HCEC 1CT (cell line): ENCODE data around the gene KIF1B.

Experiments used
- DNase-seq: peaks from one replicate; pipeline ENCODE4 v3.0.0-alpha.2; 2017

The KIF1B gene, protein sequence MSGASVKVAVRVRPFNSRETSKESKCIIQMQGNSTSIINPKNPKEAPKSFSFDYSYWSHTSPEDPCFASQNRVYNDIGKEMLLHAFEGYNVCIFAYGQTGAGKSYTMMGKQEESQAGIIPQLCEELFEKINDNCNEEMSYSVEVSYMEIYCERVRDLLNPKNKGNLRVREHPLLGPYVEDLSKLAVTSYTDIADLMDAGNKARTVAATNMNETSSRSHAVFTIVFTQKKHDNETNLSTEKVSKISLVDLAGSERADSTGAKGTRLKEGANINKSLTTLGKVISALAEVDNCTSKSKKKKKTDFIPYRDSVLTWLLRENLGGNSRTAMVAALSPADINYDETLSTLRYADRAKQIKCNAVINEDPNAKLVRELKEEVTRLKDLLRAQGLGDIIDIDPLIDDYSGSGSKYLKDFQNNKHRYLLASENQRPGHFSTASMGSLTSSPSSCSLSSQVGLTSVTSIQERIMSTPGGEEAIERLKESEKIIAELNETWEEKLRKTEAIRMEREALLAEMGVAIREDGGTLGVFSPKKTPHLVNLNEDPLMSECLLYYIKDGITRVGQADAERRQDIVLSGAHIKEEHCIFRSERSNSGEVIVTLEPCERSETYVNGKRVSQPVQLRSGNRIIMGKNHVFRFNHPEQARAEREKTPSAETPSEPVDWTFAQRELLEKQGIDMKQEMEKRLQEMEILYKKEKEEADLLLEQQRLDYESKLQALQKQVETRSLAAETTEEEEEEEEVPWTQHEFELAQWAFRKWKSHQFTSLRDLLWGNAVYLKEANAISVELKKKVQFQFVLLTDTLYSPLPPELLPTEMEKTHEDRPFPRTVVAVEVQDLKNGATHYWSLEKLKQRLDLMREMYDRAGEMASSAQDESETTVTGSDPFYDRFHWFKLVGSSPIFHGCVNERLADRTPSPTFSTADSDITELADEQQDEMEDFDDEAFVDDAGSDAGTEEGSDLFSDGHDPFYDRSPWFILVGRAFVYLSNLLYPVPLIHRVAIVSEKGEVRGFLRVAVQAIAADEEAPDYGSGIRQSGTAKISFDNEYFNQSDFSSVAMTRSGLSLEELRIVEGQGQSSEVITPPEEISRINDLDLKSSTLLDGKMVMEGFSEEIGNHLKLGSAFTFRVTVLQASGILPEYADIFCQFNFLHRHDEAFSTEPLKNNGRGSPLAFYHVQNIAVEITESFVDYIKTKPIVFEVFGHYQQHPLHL (N-terminal part only)

DNA sequence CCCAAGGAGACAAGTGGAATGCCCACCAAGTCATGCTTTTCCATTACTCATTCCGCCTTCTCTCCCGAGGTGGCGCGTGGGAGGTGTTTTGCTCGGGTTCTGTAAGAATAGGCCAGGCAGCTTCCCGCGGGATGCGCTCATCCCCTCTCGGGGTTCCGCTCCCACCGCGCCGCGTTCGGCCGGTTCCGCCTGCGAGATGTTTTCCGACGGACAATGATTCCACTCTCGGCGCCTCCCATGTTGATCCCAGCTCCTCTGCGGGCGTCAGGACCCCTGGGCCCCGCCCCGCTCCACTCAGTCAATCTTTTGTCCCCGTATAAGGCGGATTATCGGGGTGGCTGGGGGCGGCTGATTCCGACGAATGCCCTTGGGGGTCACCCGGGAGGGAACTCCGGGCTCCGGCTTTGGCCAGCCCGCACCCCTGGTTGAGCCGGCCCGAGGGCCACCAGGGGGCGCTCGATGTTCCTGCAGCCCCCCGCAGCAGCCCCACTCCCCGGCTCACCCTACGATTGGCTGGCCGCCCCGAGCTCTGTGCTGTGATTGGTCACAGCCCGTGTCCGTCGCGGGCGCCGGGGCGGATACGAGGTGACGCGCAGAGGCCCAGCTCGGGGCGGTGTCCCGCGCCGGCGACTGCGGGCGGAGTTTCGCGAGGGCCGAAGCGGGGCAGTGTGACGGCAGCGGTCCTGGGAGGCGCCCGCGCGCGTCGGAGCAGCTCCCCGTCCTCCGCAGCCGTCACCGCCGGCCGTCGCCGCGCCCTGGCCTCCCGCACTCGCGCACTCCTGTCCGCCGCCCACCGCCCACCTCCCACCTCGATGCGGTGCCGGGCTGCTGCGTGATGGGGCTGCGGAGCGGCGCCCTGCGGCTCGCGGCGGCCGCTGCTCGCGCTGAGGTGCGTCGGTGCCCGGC lies at the start of gene KIF1B:
KIF1B (plus strand) TSS at position 666 of the 906 bp plus-strand sequence. CDS start 21,759 bp downstream, outside the sequence.
- peak; percentile 97 for DNase-seq

DNA sequence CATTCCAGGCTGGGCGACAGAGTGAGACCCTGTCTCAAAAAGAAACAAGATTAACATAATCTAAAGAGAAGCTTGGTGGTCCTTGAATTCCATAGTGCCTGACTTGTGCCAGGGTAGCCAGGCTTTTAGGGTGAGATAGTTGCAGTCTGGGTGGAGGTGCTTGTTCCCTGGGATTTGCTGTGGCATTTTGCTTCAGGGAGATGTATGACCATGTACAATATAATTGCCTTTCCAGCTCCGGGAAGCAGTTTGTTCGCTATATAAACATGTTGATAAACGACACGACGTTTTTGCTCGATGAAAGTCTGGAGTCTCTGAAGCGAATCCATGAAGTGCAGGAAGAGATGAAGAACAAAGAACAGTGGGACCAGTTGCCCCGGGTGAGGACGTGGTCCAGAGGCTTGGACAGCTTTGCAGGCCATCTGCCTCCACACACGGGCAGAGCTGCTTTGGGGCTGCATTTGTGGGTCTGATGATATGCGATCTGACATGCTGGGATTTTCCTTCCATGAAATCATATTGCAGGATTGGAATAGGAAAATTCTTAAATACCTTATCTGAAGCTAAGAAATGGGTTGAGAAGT lies 49.4 kb upstream of the KIF1B start:
- DNase-seq: no peak

DNA sequence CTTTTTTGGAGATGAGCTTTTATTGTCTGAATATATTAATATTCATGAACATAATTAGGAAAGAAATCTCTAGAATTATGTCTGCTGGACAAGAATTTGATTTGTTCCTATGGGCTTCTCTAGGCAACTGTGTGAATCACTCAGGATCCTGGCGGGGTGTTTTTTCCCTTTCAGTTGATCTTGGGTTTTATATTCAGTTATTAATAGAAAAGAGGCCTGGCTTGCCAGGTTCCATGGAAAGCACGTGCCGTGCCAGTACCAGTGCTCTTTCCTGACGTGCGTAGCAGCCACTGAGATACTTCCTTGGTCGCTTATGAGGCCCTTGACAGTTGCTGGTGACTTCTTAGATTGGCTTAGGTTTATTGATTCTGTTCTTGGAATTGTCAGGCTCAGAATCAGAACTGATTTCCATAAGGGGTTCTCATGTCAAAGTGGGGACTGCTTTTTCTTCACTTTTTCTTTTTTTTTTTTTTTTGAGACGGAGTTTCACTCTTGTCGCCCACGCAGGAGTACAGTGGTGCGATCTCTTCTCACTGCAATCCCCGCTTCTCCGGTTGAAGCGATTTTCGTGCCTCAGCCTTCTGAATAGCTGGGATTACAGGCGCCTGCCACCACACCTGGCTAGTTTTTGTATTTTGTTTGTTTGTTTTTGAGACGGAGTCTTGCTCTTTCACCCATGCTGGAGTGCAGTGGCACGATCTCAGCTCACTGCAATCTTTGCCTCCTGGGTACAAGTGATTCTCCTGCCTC lies 48.7 kb upstream of the KIF1B start:
- DNase-seq: no peak

DNA sequence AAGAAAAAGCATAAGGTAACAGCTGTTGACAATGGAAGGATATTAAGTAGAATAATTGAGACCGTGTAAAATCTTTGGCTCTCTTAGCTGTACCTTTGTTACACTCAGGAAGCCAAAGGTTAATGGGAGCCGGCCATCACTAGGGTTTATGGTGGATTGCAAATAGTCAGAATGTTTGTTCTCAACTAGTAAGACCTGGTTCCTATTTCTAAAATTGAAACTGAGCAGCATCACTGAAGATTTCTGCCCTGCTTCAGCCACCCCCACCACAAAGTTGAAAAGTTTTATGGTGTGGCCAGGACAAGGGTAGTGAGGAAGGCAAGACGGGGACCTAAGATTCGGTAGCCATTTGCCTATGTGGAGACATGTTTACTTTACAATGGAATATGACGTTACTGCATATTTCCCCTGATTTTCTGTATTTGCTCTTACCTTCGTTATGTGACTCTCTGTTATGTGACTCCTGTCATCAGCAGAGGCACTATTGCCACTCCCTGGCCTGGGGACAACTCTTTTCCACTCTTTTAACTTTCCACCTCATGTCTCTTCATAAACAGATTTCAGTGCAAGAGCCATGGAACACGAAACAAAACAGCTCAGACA lies 41.4 kb upstream of the KIF1B start:
- DNase-seq: no peak

DNA sequence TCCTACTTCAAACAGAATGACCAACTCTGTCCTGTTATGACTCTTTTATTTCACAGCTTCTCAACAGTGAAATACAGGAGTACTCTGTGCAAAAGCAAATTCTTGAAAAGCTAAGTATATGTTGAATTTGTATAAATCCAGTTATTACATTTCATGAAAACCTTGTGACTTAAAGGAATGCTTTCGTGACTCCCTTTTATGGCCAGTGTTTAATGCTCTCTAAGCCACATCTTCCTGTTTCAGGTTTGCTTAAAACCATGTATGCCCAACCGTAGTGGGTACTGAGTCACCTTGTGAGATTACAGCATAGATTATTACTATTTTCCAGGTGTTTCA lies 40.2 kb upstream of the KIF1B start:
- DNase-seq: peak; percentile 31

DNA sequence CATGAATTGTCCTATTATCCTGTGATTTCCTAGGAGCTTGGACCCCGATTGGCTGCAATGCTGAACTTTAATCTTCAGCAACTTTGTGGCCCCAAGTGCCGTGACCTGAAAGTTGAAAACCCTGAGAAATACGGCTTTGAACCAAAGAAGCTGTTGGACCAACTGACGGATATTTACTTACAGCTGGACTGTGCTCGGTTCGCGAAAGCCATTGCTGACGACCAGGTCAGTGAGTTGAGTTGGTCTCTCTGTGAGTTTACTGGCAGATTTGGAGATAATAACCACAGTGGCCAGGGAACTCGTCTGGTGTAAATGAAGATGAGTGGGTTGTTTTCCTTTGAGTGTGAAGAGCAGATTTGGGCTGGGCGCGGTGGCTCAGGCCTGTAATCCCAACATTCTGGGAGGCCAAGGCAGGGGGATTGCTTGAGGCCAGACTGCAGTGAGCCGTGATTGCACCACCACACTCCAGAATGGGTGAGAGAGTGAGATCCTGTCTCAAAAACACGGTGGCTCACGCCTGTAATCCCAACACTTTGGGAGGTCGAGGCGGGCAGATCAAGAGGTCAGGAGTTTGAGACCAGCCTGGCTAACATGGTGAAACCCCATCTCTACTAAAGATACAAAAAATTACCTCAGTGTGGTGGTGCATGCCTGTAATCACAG lies 39.1 kb upstream of the KIF1B start:
- DNase-seq: no peak

DNA sequence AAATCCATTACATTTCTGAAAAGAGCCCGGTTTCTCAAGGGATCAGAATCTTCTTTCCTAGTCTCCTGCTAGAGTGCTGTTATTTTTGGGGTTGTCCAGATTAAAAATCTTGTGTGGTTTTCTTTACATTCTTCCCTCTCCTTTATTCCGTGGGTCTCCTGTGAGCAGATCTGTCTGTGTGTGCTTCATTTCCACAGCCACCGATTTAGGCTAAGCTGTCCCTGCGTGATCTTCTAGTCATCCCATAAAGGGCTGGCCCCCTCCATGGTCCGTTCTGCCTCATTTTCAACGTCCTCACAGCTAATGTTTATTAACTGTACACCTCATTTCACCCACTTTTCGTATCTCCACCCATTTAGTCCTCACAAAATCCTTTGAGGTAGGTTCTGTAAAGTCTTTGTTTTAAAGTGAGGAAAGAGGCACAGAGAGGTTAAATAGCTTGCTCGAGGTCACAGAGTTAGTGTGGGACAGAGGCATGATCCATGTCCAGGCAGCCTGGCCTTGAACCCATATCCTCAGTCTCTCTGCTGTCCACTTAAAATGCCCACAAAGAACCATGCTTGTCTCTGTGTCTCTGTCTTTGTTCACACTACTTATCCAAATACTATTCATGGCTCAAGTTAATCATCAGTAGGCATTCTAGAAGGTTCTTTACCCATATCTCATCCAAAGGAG lies 38.2 kb upstream of the KIF1B start:
- DNase-seq: no peak

DNA sequence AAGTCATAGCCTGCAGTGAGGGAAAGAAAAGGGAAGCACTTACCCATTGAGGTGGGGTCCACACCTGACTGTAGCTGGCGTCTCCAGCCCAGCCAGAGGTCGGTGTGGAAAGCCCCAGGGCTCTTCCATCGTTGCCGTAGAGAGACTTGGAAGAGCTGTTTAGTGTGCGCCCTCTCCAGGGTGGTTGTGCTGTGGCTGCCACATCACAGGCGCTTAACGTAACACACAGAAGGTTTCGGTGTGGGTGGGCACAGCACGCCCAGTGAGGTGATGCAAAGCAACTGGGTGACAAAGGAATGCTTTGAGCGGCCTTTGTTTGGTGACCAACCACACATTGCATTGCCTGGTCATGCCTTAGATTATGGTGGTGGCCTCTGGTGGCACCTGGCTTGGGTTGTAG lies 36.8 kb upstream of the KIF1B start:
- no peak for DNase-seq

DNA sequence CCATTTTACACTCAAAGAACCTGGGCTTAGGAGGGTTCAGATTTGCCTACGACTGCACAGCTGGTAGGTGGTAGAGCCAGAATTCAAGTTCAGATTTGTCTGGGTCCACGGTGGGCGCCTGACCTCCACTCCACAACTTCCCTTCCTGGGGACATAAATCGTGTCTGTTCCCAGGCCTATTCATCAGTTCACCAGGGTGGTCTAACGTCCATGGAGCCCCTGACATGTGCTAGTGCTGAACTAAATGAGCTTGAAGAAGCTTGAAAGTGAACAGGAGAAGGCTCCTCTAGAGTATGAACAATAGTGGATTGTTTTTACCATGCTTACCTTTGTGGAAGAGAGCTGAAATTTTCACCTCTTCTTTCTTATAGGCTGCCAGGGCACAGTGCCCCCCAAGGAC lies 32.5 kb upstream of the KIF1B start:
- no peak for DNase-seq

DNA sequence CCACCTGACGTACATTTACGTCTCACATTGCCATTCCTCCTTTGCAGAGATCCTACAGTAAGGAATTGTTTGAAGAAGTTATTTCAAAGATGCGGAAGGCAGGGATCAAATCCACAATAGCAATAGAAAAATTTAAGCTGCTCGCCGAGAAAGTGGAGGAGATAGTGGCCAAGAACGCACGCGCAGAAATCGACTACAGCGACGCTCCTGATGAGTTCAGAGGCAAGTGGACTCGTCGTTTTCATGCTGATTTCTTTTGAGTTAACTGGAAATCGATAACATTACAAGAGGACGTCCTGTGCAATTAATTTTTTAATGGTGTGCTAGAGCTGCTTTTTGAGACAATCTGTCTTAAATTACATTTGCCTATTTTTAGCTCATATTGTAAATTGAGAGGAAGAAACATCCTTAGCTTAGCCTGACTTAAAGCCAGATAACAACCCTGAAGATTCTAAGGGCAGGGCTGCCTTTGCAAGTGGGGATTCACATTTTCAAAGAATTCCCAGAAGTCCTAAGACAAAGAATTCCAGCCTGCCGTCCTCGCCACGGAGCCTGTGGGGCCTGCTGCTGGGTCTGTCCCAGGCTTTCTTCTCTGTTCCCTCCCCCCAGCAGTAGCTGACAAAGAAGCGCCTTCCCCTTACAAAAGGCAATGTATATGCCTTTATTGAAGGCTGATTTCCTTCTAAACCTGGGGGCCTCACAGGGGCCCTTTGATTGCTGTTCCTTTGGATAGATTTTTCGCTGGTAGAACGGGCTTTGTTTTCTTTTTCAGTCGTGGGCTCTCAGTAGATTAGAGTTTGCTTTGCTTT lies 31.6 kb upstream of the KIF1B start:
- DNase-seq: no peak

DNA sequence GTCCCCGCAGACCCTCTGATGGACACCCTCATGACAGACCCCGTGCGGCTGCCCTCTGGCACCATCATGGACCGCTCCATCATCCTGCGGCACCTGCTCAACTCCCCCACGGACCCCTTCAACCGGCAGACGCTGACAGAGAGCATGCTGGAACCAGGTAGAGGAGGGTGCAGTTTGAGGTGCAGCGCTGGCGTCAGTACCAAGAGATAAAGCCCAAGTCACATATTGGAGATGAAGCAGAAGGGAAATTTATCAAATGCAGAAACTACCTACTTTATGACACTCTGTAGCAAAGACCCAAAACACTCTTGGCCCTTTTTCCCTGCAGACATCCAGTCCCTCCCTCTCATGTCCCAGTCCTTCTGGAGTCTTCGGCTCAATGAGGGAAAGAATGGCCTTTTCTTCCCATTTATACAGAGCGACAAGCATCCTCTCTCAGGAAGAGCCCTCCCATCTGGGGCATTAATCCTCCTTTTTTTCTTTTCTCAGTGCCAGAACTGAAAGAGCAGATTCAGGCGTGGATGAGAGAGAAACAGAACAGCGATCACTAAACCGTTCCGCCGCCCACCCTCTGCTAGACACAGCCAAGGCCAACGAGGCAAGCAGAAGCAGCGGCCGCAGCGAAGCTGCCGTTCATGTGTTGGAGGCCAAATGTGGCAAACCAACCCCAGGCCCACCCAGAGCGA lies 30.8 kb upstream of the KIF1B start:
- DNase-seq: no peak

DNA sequence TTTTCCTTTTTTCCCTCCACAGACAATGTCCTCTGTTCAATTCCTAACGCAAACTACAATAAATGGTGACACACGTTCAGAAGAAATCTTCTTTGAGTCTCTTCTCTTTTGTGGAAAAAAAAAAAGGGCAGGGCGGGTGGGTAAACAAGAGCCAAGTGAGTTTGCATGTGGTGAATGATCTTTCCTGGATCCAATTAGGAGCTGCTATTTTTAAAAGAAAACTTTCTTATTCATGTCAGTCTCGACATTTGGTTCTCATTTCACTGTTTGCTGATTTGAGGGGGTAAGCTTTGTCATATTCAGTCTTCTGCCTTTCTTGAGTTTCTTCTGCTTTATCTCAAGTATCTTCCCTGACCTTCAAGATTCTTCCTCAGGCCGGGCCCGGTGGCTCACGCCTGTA lies 29.2 kb upstream of the KIF1B start:
- DNase-seq: no peak

DNA sequence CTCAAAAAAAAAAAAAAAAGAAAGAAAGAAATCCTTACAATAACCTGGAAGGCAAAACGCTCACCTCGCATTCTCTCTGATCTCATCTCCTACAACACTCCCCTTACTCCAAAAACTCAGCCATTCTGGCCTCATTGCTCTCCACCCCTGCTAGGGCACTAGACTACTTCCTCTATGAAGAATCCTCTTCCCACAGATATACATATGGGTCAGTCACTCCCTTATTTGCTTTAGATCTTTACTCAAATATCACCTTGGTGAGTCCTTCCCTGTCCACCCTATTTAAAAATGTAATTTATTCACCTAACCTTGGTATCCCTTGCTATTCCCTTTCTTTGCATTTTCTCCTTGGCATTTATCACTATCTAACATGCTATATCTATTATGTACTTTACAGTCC lies 24.6 kb upstream of the KIF1B start:
- no peak for DNase-seq

DNA sequence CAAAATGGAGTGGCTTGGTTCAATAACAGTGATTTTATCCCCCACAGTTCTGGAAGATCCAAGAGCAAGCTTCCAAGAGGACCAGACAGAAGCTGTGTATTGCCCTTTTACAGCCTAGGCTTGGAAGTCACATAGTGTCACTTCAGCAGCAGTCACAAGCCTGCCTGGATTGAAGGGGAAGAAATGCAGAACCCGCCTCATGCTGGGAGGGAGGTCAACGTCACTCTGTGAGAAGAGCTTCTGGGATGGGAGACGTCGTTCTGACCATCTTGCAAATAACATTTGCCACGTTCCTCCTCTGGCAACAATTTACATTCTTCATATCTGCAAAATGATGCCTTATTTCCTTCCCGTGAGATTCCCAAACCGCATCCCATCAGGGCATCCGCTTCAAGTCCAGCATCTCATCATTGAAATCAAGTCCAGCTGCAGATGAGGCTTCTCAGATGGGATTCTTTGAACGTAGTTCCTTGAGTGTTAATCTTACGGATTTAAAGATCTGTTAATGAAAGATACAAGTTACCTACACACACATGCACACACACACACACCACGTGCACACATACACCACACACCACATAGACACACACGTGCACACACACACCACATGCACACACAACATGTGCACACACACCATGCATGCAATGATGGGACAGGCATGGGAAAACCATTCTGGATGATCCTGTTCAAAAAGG lies 23.9 kb upstream of the KIF1B start:
- DNase-seq: no peak

DNA sequence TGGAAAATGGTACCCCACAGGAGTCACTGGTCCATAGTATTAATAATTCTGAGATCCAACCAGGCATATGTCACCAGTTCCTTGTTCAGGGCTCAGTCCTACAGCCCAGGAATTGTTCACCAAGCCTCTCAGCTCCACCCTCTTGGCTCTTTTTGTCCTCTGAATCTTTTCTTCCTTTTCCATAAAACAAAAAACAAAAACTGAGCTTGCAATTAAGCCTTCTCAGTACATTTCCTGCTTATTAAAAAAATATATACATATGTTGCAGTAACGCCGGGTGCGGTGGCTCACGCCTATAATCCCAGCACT lies 23.4 kb upstream of the KIF1B start:
- no peak for DNase-seq

DNA sequence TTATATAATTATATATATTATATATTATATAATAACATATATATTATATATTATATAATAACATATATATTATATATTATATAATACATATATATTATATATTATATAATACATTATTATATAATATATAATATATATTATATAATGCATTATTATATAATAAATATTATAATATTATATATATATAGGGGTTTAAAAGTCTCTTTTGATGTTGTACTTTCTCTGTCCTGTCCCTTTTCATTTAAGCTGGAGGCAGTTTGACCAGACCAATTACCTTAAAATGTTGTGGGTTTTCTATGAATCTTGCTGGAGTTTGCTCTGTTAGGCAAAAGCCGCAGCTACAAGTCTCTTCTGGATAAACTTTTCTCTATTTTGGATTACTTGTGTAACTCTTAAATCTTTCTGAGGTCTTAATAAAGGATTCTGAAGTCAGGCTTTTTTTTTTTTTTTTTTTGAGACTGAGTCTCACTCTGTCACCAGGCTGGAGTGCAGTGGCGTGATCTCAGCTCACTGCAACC lies 22.2 kb upstream of the KIF1B start:
- no peak for DNase-seq

DNA sequence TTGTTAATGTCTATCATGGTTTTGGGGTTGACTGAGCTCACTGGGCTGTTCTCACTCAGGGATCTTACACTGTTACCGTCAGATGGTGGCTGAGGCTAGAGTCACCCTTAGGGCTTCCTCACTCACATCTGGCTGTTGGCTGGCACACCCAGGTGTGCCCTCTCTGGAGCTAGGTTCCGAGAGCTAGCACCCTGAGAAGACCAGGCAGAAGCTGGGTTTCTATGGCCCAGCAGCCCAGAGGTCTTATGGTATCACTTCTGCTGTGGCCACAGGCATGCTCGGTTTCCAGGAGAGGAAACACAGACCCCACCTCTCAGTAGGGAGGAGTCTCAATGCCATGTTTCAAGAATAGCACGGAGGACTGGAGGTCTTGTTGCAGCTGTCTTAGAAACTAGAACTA lies 20.7 kb upstream of the KIF1B start:
- DNase-seq: no peak
